Neural cell (in vitro differentiated cells): ENCODE results near the gene UNK. TPM values are rescaled to one million over a fixed set of nuclear protein-coding genes. Genes with fewer than 3 reads are reported as not detected.

ENCODE experiments used
- H2AFZ ChIP-seq: fragments of 200-600, 300-800 bp; sonication (generic), shearing (Covaris generic); 2 replicates; pipeline ENCODE4 v1.6.0; 2014; ENCODE audit warnings: low read depth, mild to moderate bottlenecking, antibody characterized with exemption, low read length, moderate library complexity
- H3F3A ChIP-seq: fragments of 200-600 bp; shearing (Covaris generic); 2 replicates; pipeline ENCODE4 v1.6.1; 2016; ENCODE audit warnings: mild to moderate bottlenecking, moderate library complexity, mixed read lengths, antibody characterized with exemption, low read length; ENCODE audit not compliant: insufficient read depth, poor library complexity, severe bottlenecking
- H3K27ac ChIP-seq: fragments of 200-600, 300-800 bp; sonication (generic), shearing (Covaris generic); 2 replicates; pipeline ENCODE4 v1.5.1; 2014; ENCODE audit warnings: mild to moderate bottlenecking, low read length, moderate library complexity
- H3K27me3 ChIP-seq: fragments of 300-800, 200-600 bp; sonication (generic), shearing (Covaris generic); 2 replicates; pipeline ENCODE4 v1.6.0; 2014; ENCODE audit warnings: mild to moderate bottlenecking, low read depth, low read length, moderate library complexity; ENCODE audit not compliant: insufficient read depth
- H3K36me3 ChIP-seq: fragments of 300-800, 200-600 bp; sonication (generic), shearing (Covaris generic); 2 replicates; pipeline ENCODE4 v1.5.1; 2014; ENCODE audit warnings: mild to moderate bottlenecking, antibody characterized with exemption, low read length, moderate library complexity; ENCODE audit not compliant: insufficient read depth
- H3K4me2 ChIP-seq: fragments of 300-800, 200-600 bp; sonication (generic), shearing (Covaris generic); 2 replicates; pipeline ENCODE4 v1.6.0; 2014; ENCODE audit warnings: mild to moderate bottlenecking, low read length
- H3K4me3 ChIP-seq: fragments of 300-800, 200-600 bp; sonication (generic), shearing (Covaris generic); 2 replicates; pipeline ENCODE4 v1.5.1; 2014; ENCODE audit warnings: mild to moderate bottlenecking, low read length, moderate library complexity
- H3K79me2 ChIP-seq: fragments of 200-600 bp; shearing (Covaris generic); replicated peaks from 2 replicates; pipeline ENCODE4 v1.6.0; 2014; ENCODE audit warnings: mild to moderate bottlenecking, low read length, moderate library complexity; ENCODE audit not compliant: insufficient read depth
- H3K9ac ChIP-seq: fragments of 300-800, 200-600 bp; sonication (generic), shearing (Covaris generic); 2 replicates; pipeline ENCODE4 v1.6.1; 2016; ENCODE audit warnings: mild to moderate bottlenecking, low read length, mixed read lengths
- H3K9me2 ChIP-seq: fragments of 200-600 bp; shearing (Covaris generic); 2 replicates; pipeline ENCODE4 v1.6.1; 2016; ENCODE audit warnings: mild to moderate bottlenecking, low read length, mixed read lengths; ENCODE audit not compliant: insufficient read depth
- H3K9me3 ChIP-seq: fragments of 200-600, 300-800 bp; sonication (generic), shearing (Covaris generic); 2 replicates; pipeline ENCODE4 v1.6.1; 2016; ENCODE audit warnings: mild to moderate bottlenecking, mixed run types, low read length, moderate library complexity, mixed read lengths
- H4K20me1 ChIP-seq: fragments of 200-600 bp; shearing (Covaris generic); 2 replicates; pipeline ENCODE4 v1.6.1; 2016; ENCODE audit warnings: mild to moderate bottlenecking, mixed run types; ENCODE audit not compliant: insufficient read depth
- EP300 ChIP-seq: fragments of 450-650 bp; conservative IDR thresholded peaks from 2 replicates; pipeline ENCODE4 v1.6.1; 2014; ENCODE audit warnings: antibody characterized with exemption, mild to moderate bottlenecking, moderate library complexity; ENCODE audit not compliant: poor library complexity, severe bottlenecking
- EZH2 ChIP-seq: fragments of 200-600, 300-800 bp; shearing (Covaris generic), sonication (generic); IDR thresholded peaks from 2 replicates; pipeline ENCODE4 v1.6.1; 2014; ENCODE audit warnings: antibody characterized with exemption, low read length, borderline replicate concordance, mild to moderate bottlenecking; ENCODE audit not compliant: insufficient read depth, poor library complexity, severe bottlenecking
- MXI1 ChIP-seq: fragments of 450-650 bp; conservative IDR thresholded peaks from 2 replicates; pipeline ENCODE4 v1.6.1; 2014; ENCODE audit warnings: antibody characterized with exemption, mild to moderate bottlenecking; ENCODE audit not compliant: poor library complexity, severe bottlenecking
- POLR2AphosphoS5 ChIP-seq: IDR thresholded peaks from 2 replicates; pipeline ENCODE4 v1.6.1; 2012
- RAD21 ChIP-seq: fragments of 450-650 bp; conservative IDR thresholded peaks from 2 replicates; pipeline ENCODE4 v1.6.1; 2014; ENCODE audit warnings: antibody characterized with exemption, mild to moderate bottlenecking, moderate library complexity
- SMC3 ChIP-seq: fragments of 450-650 bp; conservative IDR thresholded peaks from 2 replicates; pipeline ENCODE4 v1.6.1; 2014; ENCODE audit warnings: antibody characterized with exemption, mild to moderate bottlenecking, moderate library complexity; ENCODE audit not compliant: poor library complexity
- TAF1 ChIP-seq: IDR thresholded peaks from 2 replicates; pipeline ENCODE4 v1.6.1; 2012; ENCODE audit warnings: low read depth
- polyA plus RNA-seq: library from polyadenylated mRNA; depleted of rRNA; stranded (reverse); fragments of >200 nt; gene quantifications from 2 replicates; pipeline ENCODE4 v1.2.3, GENCODE V29; 2014
- TF ChIP-seq, protein P1 (sequence below): IDR thresholded peaks from 2 replicates; pipeline ENCODE4 v1.6.1; 2012; ENCODE audit warnings: borderline replicate concordance
- TF ChIP-seq, protein P2 (sequence below): fragments of 450-650 bp; IDR thresholded peaks from 2 replicates; pipeline ENCODE4 v1.5.1; 2014; ENCODE audit warnings: antibody characterized with exemption, mild to moderate bottlenecking, moderate library complexity; ENCODE audit not compliant: poor library complexity, severe bottlenecking

UNK gene
- polyA plus RNA-seq, 1 donor from 2014 or later: 29.9 TPM

DNA sequence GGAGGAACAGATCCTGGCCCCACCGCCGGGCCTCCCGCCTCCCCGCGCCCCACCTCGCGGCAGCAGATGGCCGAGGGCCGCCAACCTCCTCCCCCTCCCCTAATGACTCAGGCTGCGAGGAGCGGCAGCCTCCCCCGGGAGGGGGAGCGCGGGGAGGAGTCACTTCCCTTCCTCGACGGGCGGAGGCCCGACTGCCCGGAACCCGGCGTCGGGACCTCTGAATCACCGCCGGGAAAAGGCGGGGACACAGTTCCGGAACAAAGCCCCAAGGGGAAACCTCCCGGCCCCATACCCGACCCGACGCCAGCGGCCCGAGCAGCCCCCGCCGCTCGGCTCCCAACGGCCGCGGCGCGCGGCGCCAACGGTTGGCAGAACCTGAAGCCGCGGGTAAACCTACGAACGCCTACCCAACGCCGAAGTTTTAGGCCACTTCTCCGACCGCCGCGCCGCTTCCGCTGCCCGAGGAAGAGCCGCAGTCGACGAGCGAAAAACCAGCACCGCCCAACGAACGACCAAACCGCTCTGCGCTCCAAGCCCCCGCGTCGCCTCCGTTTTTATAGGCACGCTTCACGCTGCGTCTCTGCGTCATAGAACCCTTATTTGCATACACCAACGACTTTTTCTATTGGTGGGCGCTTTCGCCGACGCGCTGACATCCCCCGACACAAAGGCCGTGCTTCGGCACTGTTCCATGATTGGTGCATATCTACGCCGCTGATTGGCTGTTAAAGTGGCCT is 5.2 kb upstream of the UNK start:
- H3F3A ChIP-seq: peaks cover 14% of the 10 kb centered on the region
- H3K9me3 ChIP-seq: no peaks in the 10 kb centered on the region
- H3K4me3 ChIP-seq: peak overlapping the region; percentile 96
- peak overlapping the region; percentile 97 for H3K27ac ChIP-seq
- no peak overlapping the region for H2AFZ ChIP-seq
- no peak overlapping the region for H3K4me2 ChIP-seq
- peaks cover 49% of the 10 kb centered on the region for H4K20me1 ChIP-seq
- H3K9me2 ChIP-seq: no peaks in the 10 kb centered on the region
- peak overlapping the region; percentile 98 for H3K9ac ChIP-seq
- peaks cover 8% of the 10 kb centered on the region for H3K36me3 ChIP-seq
- peaks cover 49% of the 10 kb centered on the region for H3K79me2 ChIP-seq
- no peaks in the 10 kb centered on the region for H3K27me3 ChIP-seq
- peak; percentile 67 for TF ChIP-seq MXI1
- peak; percentile 75 for TF ChIP-seq EP300
- no peak for TF ChIP-seq EZH2
- peak; percentile 10 for TF ChIP-seq RAD21
- TF ChIP-seq SMC3: no peak
- TF ChIP-seq, protein P1, sequence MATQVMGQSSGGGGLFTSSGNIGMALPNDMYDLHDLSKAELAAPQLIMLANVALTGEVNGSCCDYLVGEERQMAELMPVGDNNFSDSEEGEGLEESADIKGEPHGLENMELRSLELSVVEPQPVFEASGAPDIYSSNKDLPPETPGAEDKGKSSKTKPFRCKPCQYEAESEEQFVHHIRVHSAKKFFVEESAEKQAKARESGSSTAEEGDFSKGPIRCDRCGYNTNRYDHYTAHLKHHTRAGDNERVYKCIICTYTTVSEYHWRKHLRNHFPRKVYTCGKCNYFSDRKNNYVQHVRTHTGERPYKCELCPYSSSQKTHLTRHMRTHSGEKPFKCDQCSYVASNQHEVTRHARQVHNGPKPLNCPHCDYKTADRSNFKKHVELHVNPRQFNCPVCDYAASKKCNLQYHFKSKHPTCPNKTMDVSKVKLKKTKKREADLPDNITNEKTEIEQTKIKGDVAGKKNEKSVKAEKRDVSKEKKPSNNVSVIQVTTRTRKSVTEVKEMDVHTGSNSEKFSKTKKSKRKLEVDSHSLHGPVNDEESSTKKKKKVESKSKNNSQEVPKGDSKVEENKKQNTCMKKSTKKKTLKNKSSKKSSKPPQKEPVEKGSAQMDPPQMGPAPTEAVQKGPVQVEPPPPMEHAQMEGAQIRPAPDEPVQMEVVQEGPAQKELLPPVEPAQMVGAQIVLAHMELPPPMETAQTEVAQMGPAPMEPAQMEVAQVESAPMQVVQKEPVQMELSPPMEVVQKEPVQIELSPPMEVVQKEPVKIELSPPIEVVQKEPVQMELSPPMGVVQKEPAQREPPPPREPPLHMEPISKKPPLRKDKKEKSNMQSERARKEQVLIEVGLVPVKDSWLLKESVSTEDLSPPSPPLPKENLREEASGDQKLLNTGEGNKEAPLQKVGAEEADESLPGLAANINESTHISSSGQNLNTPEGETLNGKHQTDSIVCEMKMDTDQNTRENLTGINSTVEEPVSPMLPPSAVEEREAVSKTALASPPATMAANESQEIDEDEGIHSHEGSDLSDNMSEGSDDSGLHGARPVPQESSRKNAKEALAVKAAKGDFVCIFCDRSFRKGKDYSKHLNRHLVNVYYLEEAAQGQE: peak; percentile 97
- TF ChIP-seq POLR2AphosphoS5: peak; percentile 100
- TF ChIP-seq TAF1: peak; percentile 99
- TF ChIP-seq, protein P2, sequence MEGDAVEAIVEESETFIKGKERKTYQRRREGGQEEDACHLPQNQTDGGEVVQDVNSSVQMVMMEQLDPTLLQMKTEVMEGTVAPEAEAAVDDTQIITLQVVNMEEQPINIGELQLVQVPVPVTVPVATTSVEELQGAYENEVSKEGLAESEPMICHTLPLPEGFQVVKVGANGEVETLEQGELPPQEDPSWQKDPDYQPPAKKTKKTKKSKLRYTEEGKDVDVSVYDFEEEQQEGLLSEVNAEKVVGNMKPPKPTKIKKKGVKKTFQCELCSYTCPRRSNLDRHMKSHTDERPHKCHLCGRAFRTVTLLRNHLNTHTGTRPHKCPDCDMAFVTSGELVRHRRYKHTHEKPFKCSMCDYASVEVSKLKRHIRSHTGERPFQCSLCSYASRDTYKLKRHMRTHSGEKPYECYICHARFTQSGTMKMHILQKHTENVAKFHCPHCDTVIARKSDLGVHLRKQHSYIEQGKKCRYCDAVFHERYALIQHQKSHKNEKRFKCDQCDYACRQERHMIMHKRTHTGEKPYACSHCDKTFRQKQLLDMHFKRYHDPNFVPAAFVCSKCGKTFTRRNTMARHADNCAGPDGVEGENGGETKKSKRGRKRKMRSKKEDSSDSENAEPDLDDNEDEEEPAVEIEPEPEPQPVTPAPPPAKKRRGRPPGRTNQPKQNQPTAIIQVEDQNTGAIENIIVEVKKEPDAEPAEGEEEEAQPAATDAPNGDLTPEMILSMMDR: no peak

DNA sequence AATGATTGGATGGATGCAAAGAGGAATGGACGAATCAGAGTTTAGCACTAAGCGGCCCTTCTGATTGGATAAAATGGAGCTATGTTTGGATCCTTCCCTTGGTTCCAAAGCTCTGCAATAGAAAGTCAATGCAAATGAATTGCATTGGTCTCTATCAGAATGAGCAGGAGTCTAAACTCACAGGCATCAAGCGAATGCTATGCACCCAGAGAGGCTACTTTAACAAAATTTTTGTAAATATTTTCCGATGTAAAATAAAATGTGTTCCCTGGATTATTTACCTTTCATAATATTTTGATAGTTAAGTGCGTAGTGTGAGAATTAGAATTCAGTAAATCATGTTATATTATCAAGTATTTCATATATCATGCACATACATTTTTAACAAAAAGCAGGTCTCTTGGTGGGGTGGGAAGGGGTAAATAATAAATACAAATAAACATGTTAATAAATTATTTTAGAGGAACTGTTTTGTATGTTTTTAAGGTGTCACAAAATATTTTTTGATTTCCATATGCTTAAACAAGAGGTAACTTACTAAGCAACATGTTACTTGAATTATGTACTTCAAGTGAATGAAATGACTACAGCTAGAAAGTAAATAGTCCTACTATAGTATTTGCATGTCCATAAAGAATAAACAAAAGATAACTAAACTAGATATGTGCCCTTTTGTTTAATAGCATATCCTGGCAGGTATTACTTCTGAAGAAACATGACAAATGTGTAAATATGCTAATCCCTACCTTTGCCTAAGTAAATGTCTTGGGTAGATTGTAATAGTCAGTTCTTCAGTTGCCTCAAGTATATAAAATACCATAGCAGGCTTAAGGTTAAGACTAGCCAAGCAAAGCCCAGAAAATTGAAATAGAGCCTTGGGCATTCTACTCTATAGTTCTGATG is 4.4 kb upstream of the UNK start:
- TF ChIP-seq SMC3: no peak
- Histone ChIP-seq H3K4me3 (peak overlapping the region; percentile 96), H3K9me2 (no peaks in the 10 kb centered on the region), H4K20me1 (peaks cover 41% of the 10 kb centered on the region), H3K36me3 (peaks cover 8% of the 10 kb centered on the region), H3K4me2 (peak overlapping the region; percentile 66), H3K27me3 (no peaks in the 10 kb centered on the region), H3K79me2 (peaks cover 40% of the 10 kb centered on the region), H3K9me3 (no peaks in the 10 kb centered on the region), H2AFZ (peak overlapping the region; percentile 35), H3F3A (peaks cover 16% of the 10 kb centered on the region), H3K9ac (peak overlapping the region; percentile 55), H3K27ac (peak overlapping the region; percentile 90)
